ENCODE results near the gene PSPH. TPM values are rescaled to one million over a fixed set of nuclear protein-coding genes. Genes with fewer than 3 reads are reported as not detected.
A peak's percentile ranks its signal among the peaks of the same experiment; 100 is the strongest.
"Not testable (repeated sequence)": the region's sequence is repeated elsewhere in the genome, so short reads cannot be mapped to it uniquely, and the experiment has no call there.

The PSPH gene
- total and polyA plus RNA-seq, 5 donors from 2014 or later, result 1.5 to 6.6 (median 5.6) TPM

- Histone ChIP-seq H3K27me3 (ENCODE audit: control insufficient read depth, insufficient read depth, low read length) (no peaks in the 10 kb centered on the region), H3K4me1 (ENCODE audit: control insufficient read depth, insufficient read depth, low read length, poor library complexity, severe bottlenecking) (no peaks in the 10 kb centered on the region), H3K4me3 (ENCODE audit: low read depth, low read length) (no peak overlapping the region), H3K9me3 (ENCODE audit: control insufficient read depth in 2 of 2, low read length in 2 of 2) (no peaks in the 10 kb centered on the region), H3K27ac (ENCODE audit: insufficient read depth, low read length, poor library complexity, severe bottlenecking) (no peak overlapping the region), H3K36me3 (ENCODE audit: control insufficient read depth, insufficient read depth, low read length) (peaks cover 8% of the 10 kb centered on the region)
- ATAC-seq (ENCODE audit: low read depth in 2 of 2) (no peak), DNase-seq (no peak)
- Mint-ChIP-seq H3K27ac (no peak overlapping the region), H3K4me3 (no peak overlapping the region), H3K4me1 (peaks cover 0 to 3% (median 0%) of the 10 kb centered on the region in 4 donors), H3K9me3 (no peaks in the 10 kb centered on the region), H3K27me3 (no peaks in the 10 kb centered on the region), H3K36me3 (peaks cover 11% of the 10 kb centered on the region)
These were observed 36.2 kb upstream of the PSPH start for GRCh38 chr7:56087445-56087844.

DNA sequence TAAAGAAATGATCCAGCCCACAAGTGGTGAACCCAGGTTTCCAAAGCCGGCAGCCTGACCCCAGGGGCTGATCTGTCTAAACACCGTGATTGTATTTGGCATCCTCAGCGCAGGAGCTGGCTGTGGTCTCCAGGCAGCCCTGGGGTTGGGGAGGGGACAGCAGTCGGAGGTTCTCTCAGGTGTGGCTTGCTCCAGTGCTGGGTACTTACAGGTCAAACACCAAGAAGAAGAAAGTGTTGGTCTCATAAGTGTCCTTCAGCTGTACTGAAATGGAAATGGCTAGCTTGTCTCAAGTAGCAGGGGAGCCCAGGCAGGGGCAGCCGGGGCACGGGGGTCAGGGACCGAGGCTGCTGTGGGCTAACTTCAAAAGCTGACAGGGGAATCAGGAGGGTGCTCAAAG lies 35.5 kb upstream of the PSPH start:
- peaks cover 0 to 3% (median 0%) of the 10 kb centered on the region in 4 donors for H3K4me1 Mint-ChIP-seq
- no peaks in the 10 kb centered on the region for H3K9me3 ChIP-seq (ENCODE audit: control insufficient read depth in 2 of 2, low read length in 2 of 2)
- no peak for ATAC-seq (ENCODE audit: low read depth in 2 of 2)
- H3K27me3 Mint-ChIP-seq, result no peaks in the 10 kb centered on the region
- H3K9me3 Mint-ChIP-seq, result no peaks in the 10 kb centered on the region
- no peak overlapping the region for H3K4me3 ChIP-seq (ENCODE audit: low read depth, low read length)
- peaks cover 11% of the 10 kb centered on the region for H3K36me3 Mint-ChIP-seq
- H3K27ac Mint-ChIP-seq, result no peak overlapping the region
- H3K27me3 ChIP-seq (ENCODE audit: control insufficient read depth, insufficient read depth, low read length), result no peaks in the 10 kb centered on the region
- H3K4me3 Mint-ChIP-seq, result no peak overlapping the region
- peaks cover 8% of the 10 kb centered on the region for H3K36me3 ChIP-seq (ENCODE audit: control insufficient read depth, insufficient read depth, low read length)
- no peak for DNase-seq
- H3K4me1 ChIP-seq (ENCODE audit: control insufficient read depth, insufficient read depth, low read length, poor library complexity, severe bottlenecking), result no peaks in the 10 kb centered on the region
- no peak overlapping the region for H3K27ac ChIP-seq (ENCODE audit: insufficient read depth, low read length, poor library complexity, severe bottlenecking)

- no peaks in the 10 kb centered on the region for H3K27me3 Mint-ChIP-seq
- H3K9me3 ChIP-seq (ENCODE audit: control insufficient read depth in 2 of 2, low read length in 2 of 2), result no peaks in the 10 kb centered on the region
- H3K4me3 Mint-ChIP-seq, result no peak overlapping the region
- DNase-seq (no peak), ATAC-seq (ENCODE audit: low read depth in 2 of 2) (peak in 1 of 2 donors; percentile 5)
- no peak overlapping the region for H3K27ac ChIP-seq (ENCODE audit: insufficient read depth, low read length, poor library complexity, severe bottlenecking)
- H3K9me3 Mint-ChIP-seq, result no peaks in the 10 kb centered on the region
- peaks cover 23% of the 10 kb centered on the region for H3K36me3 ChIP-seq (ENCODE audit: control insufficient read depth, insufficient read depth, low read length)
- peaks cover 0 to 3% (median 0%) of the 10 kb centered on the region in 4 donors for H3K4me1 Mint-ChIP-seq
- peak overlapping the region in 1 of 3 donors; percentile 64 for H3K27ac Mint-ChIP-seq
- no peaks in the 10 kb centered on the region for H3K27me3 ChIP-seq (ENCODE audit: control insufficient read depth, insufficient read depth, low read length)
- H3K4me1 ChIP-seq (ENCODE audit: control insufficient read depth, insufficient read depth, low read length, poor library complexity, severe bottlenecking), result no peaks in the 10 kb centered on the region
- no peak overlapping the region for H3K4me3 ChIP-seq (ENCODE audit: low read depth, low read length)
- H3K36me3 Mint-ChIP-seq, result peaks cover 16% of the 10 kb centered on the region
These were observed 32.0 kb upstream of the PSPH start for GRCh38 chr7:56083150-56083785.

GRCh38 chr7:56081626-56082340 lies 30.5 kb upstream of the PSPH start:
- Mint-ChIP-seq H3K4me1 (peaks cover 0 to 3% (median 0%) of the 10 kb centered on the region in 4 donors), H3K36me3 (peaks cover 17% of the 10 kb centered on the region), H3K9me3 (no peaks in the 10 kb centered on the region), H3K27me3 (no peaks in the 10 kb centered on the region), H3K27ac (no peak overlapping the region), H3K4me3 (no peak overlapping the region)
- Histone ChIP-seq H3K9me3 (ENCODE audit: control insufficient read depth in 2 of 2, low read length in 2 of 2) (no peaks in the 10 kb centered on the region), H3K36me3 (ENCODE audit: control insufficient read depth, insufficient read depth, low read length) (peaks cover 24% of the 10 kb centered on the region), H3K27me3 (ENCODE audit: control insufficient read depth, insufficient read depth, low read length) (no peaks in the 10 kb centered on the region), H3K4me1 (ENCODE audit: control insufficient read depth, insufficient read depth, low read length, poor library complexity, severe bottlenecking) (no peaks in the 10 kb centered on the region), H3K27ac (ENCODE audit: insufficient read depth, low read length, poor library complexity, severe bottlenecking) (no peak overlapping the region), H3K4me3 (ENCODE audit: low read depth, low read length) (no peak overlapping the region)
- no peak for DNase-seq
- ATAC-seq (ENCODE audit: low read depth in 2 of 2), result no peak

GRCh38 chr7:56080726-56081435 lies 29.6 kb upstream of the PSPH start:
- H3K36me3 Mint-ChIP-seq, result peaks cover 19% of the 10 kb centered on the region
- H3K4me3 Mint-ChIP-seq; ATAC-seq (ENCODE audit: low read depth in 2 of 2); H3K4me3 ChIP-seq (ENCODE audit: low read depth, low read length); H3K4me1 ChIP-seq (ENCODE audit: control insufficient read depth, insufficient read depth, low read length, poor library complexity, severe bottlenecking); H3K27me3 Mint-ChIP-seq; H3K9me3 ChIP-seq (ENCODE audit: control insufficient read depth in 2 of 2, low read length in 2 of 2); H3K4me1 Mint-ChIP-seq; DNase-seq; H3K9me3 Mint-ChIP-seq; H3K27me3 ChIP-seq (ENCODE audit: control insufficient read depth, insufficient read depth, low read length); H3K27ac Mint-ChIP-seq; H3K27ac ChIP-seq (ENCODE audit: insufficient read depth, low read length, poor library complexity, severe bottlenecking): not testable (repeated sequence)
- H3K36me3 ChIP-seq (ENCODE audit: control insufficient read depth, insufficient read depth, low read length), result peaks cover 28% of the 10 kb centered on the region

DNA sequence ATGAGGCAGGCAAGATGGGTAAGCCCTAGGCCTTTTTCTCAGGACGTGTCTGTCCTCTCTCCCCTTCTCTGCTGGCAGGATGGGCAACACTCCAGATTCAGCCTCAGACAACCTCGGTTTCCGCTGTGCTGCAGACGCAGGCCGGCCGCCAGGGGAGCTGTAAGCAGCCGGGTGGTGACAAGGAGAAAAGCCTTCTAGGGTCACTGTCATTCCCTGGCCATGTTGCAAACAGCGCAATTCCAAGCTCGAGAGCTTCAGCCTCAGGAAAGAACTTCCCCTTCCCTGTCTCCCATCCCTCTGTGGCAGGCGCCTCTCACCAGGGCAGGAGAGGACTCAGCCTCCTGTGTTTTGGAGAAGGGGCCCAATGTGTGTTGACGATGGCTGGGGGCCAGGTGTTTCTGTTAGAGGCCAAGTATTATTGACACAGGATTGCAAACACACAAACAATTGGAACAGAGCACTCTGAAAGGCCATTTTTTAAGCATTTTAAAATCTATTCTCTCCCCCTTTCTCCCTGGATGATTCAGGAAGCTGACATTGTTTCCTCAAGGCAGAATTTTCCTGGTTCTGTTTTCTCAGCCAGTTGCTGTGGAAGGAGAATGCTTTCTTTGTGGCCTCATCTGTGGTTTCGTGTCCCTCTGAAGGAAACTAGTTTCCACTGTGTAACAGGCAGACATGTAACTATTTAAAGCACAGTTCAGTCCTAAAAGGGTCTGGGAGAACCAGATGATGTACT lies 28.4 kb upstream of the PSPH start:
- no peak overlapping the region for H3K4me3 ChIP-seq (ENCODE audit: low read depth, low read length)
- H3K4me1 ChIP-seq (ENCODE audit: control insufficient read depth, insufficient read depth, low read length, poor library complexity, severe bottlenecking), result no peaks in the 10 kb centered on the region
- Mint-ChIP-seq H3K27ac (peak overlapping the region in 1 of 3 donors; percentile 46), H3K4me1 (no peaks in the 10 kb centered on the region), H3K9me3 (no peaks in the 10 kb centered on the region), H3K27me3 (no peaks in the 10 kb centered on the region), H3K36me3 (peaks cover 18% of the 10 kb centered on the region), H3K4me3 (no peak overlapping the region)
- ATAC-seq (ENCODE audit: low read depth in 2 of 2) (no peak), DNase-seq (no peak)
- no peak overlapping the region for H3K27ac ChIP-seq (ENCODE audit: insufficient read depth, low read length, poor library complexity, severe bottlenecking)
- no peaks in the 10 kb centered on the region for H3K27me3 ChIP-seq (ENCODE audit: control insufficient read depth, insufficient read depth, low read length)
- no peaks in the 10 kb centered on the region for H3K9me3 ChIP-seq (ENCODE audit: control insufficient read depth in 2 of 2, low read length in 2 of 2)
- H3K36me3 ChIP-seq (ENCODE audit: control insufficient read depth, insufficient read depth, low read length), result peaks cover 28% of the 10 kb centered on the region

DNA sequence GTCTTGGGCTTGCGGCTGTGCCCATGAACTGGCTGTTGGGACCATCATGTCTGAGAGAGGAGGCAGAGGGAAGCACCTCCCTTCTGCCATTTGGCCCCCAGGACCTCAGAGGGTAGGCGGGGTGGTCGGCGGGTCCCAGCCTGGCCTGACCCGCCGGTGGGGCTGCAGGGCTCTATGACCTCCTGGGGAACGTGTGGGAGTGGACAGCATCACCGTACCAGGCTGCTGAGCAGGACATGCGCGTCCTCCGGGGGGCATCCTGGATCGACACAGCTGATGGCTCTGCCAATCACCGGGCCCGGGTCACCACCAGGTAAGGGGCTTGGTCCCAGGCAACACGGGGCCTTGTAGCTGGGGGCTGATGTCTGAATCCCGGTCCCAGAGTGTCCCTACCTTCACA lies 27.0 kb upstream of the PSPH start:
- peaks cover 28% of the 10 kb centered on the region for H3K36me3 ChIP-seq (ENCODE audit: control insufficient read depth, insufficient read depth, low read length)
- H3K27ac Mint-ChIP-seq, result no peak overlapping the region
- no peaks in the 10 kb centered on the region for H3K27me3 ChIP-seq (ENCODE audit: control insufficient read depth, insufficient read depth, low read length)
- DNase-seq (no peak), ATAC-seq (ENCODE audit: low read depth in 2 of 2) (no peak)
- H3K4me1 Mint-ChIP-seq, result peaks cover 4 to 6% (median 5%) of the 10 kb centered on the region in 4 donors
- no peaks in the 10 kb centered on the region for H3K27me3 Mint-ChIP-seq
- H3K4me3 ChIP-seq (ENCODE audit: low read depth, low read length), result no peak overlapping the region
- H3K9me3 Mint-ChIP-seq, result no peaks in the 10 kb centered on the region
- no peak overlapping the region for H3K27ac ChIP-seq (ENCODE audit: insufficient read depth, low read length, poor library complexity, severe bottlenecking)
- H3K9me3 ChIP-seq (ENCODE audit: control insufficient read depth in 2 of 2, low read length in 2 of 2), result no peaks in the 10 kb centered on the region
- no peak overlapping the region for H3K4me3 Mint-ChIP-seq
- H3K36me3 Mint-ChIP-seq, result peaks cover 21% of the 10 kb centered on the region
- H3K4me1 ChIP-seq (ENCODE audit: control insufficient read depth, insufficient read depth, low read length, poor library complexity, severe bottlenecking), result peaks cover 2% of the 10 kb centered on the region

Measured in CD4-positive, CD25-positive, alpha-beta regulatory T cell (primary cell).